ENCODE measurements around the gene HECA.
"Not testable (repeated sequence)": the region's sequence is repeated elsewhere in the genome, so short reads cannot be mapped to it uniquely, and the experiment has no call there.

The HECA gene

GRCh38 chr6:139161817-139162284 lies 27.0 kb downstream of the HECA start:
- no peak for DNase-seq

- no peak for DNase-seq
These were observed 29.1 kb downstream of the HECA start for GRCh38 chr6:139164001-139164400.

GRCh38 chr6:139165324-139165723 lies 30.4 kb downstream of the HECA start:
- no peak for DNase-seq

- DNase-seq = no peak
These were observed 31.5 kb downstream of the HECA start for GRCh38 chr6:139166238-139166955.

GRCh38 chr6:139166956-139167313 lies 32.1 kb downstream of the HECA start:
- no peak for DNase-seq

- DNase-seq = no peak
These were observed 37.3 kb downstream of the HECA start for GRCh38 chr6:139172151-139172550.

- no peak for DNase-seq
These were observed 37.7 kb downstream of the HECA start for GRCh38 chr6:139172567-139172966.

GRCh38 chr6:139173172-139173571 lies 38.3 kb downstream of the HECA start:
- DNase-seq = no peak

- no peak for DNase-seq
These were observed 38.9 kb downstream of the HECA start for GRCh38 chr6:139173822-139174221.

GRCh38 chr6:139174961-139175360 lies 40.1 kb downstream of the HECA start:
- no peak for DNase-seq

GRCh38 chr6:139175389-139175948 lies 40.6 kb downstream of the HECA start:
- no peak for DNase-seq

- no peak for DNase-seq
These were observed 46.4 kb downstream of the HECA start for GRCh38 chr6:139181236-139181635.

GRCh38 chr6:139184047-139184446 lies 49.2 kb downstream of the HECA start:
- DNase-seq = no peak

- no peak for DNase-seq
These were observed 49.6 kb downstream of the HECA start for GRCh38 chr6:139184459-139184858.

- no peak for DNase-seq
These were observed 51.4 kb downstream of the HECA start for GRCh38 chr6:139186242-139186641.

- no peak for DNase-seq
These were observed 51.8 kb downstream of the HECA start for GRCh38 chr6:139186692-139187091.

GRCh38 chr6:139187489-139187888 lies 52.6 kb downstream of the HECA start:
- DNase-seq = no peak

GRCh38 chr6:139189665-139190064 lies 54.8 kb downstream of the HECA start:
- no peak for DNase-seq

- no peak for DNase-seq
These were observed 59.9 kb downstream of the HECA start for GRCh38 chr6:139194740-139195139.

GRCh38 chr6:139198529-139199288 lies 63.8 kb downstream of the HECA start:
- DNase-seq = no peak

GRCh38 chr6:139201378-139201777 lies 66.5 kb downstream of the HECA start:
- no peak for DNase-seq

GRCh38 chr6:139204978-139205377 lies 70.1 kb downstream of the HECA start:
- no peak for DNase-seq

GRCh38 chr6:139205843-139206242 lies 71.0 kb downstream of the HECA start:
- DNase-seq = no peak

GRCh38 chr6:139210766-139211165 lies 75.9 kb downstream of the HECA start:
- DNase-seq = not testable (repeated sequence)

Data from GDM1 (cell line).